Measurements from ENCODE around the gene TMEM52.

DNA sequence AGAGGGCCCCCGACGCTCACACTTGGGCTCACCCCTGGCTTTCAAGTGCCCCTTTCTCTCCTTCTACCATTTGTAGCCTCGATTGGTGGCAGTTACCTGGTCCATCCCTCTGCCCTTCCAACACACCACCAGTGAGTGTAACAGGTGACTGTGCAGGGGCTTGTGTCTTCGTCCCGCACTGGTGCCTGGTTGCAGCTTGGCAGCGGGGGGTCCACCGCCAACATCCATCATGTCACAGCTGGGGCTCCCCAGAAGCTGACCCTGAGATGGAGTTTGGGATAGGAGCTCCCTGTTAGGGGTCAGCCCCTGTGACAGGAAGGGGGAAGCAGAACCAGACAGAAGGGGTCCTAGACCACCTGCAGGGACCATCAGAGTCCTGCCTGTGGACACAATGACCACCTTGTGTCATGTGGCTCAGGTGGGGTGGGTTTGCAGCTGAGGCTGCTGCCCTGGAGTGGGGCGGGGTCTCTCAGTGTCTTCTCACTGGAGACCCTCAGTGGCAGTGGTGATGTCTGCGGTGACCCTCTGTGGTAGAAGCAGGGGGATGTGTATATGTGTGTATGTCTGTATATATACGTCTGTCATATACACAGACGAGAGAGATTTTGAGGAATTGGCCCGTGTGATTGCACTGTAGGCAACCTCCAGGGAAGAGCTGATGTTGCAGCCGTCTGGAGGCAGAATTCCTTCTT, 7.6 kb downstream of the TMEM52 start:
- TF ChIP-seq BACH2 (CRISPR knock-in tag; IDR thresholded peaks at IDR 0.05; ENCODE audit: borderline replicate concordance) (no peak), ARNTL (CRISPR knock-in tag; IDR thresholded peaks at IDR 0.05; ENCODE audit: borderline replicate concordance, low read depth) (no peak), ZFP30 (CRISPR knock-in tag; IDR thresholded peaks at IDR 0.05) (no peak)

Measured in SK-N-SH treated with all-trans-retinoic acid at 6 μM for 48 hours (cell line).